HepG2 (cell line): ENCODE results near the gene GPR15. TPM values are rescaled to one million over a fixed set of nuclear protein-coding genes. Genes with fewer than 3 reads are reported as not detected.

Source experiments
- ATAC-seq: fragments of 200-7000 bp; cut with Tn5 transposase; 3 replicates; pipeline ENCODE4 v1.9.1; 2020; ENCODE audit warnings: mild to moderate bottlenecking, moderate library complexity
- BruUV-seq: library from RNA; stranded (reverse); fragments of 400-500 nt; replicated peaks from 2 replicates; lab custom pipeline; 2021; lab: Mats Ljungman, UMichigan
- CTCF ChIA-PET: fragments of 300-600 bp; formaldehyde crosslinking; extraction: SDS; loops from one replicate; lab custom pipeline; 2021; ENCODE audit warnings: low total read pairs, inconsistent platforms, low intra/inter-chr PET ratio; lab: Yijun Ruan, JAX
- POLR2A ChIA-PET: fragments of 350-600 bp; sonication (Branson Sonifier 250); formaldehyde crosslinking; loops from one replicate; lab custom pipeline; 2020; ENCODE audit warnings: antibody characterized with exemption, inconsistent platforms; lab: Yijun Ruan, JAX
- DNase-seq: peaks from one replicate; pipeline ENCODE4 v3.0.0-alpha.2; 2015; ENCODE audit warnings: low spot score
- FAIRE-seq: peaks from 3 replicates; lab custom pipeline; 2011; peaks lifted over from hg19 to GRCh38; lab: Jason Lieb, UNC
- H2AFZ ChIP-seq: one replicate; pipeline ENCODE4 v1.6.1; 2011; ENCODE audit warnings: low read length, inconsistent platforms
- H3K27ac ChIP-seq: fragments of 300-600 bp; 3 replicates; pipeline ENCODE4 v1.8.0; 2011; ENCODE audit warnings: mixed run types, mild to moderate bottlenecking, mixed read lengths, low read length, inconsistent platforms; ENCODE audit not compliant: insufficient read depth; ENCODE audit errors: extremely low read length
- H3K27me3 ChIP-seq, 2 experiments: fragments of 200-600 bp in 1 of 2; 2 replicates in 1 of 2; 3 replicates in 1 of 2; pipeline versions ENCODE4 v1.6.0 to v1.8.0; 2011; ENCODE audit warnings: low read length in 2 of 2, mild to moderate bottlenecking in 2 of 2, moderate library complexity in 2 of 2, inconsistent platforms in 1 of 2; ENCODE audit not compliant: insufficient read depth in 2 of 2, control insufficient read depth in 1 of 2
- H3K36me3 ChIP-seq, 2 experiments: fragments of 200-600 bp in 1 of 2; replicated peaks in 1 of 2; 2 replicates in 1 of 2; 3 replicates in 1 of 2; pipeline versions ENCODE4 v1.5.1 to v1.8.0; 2011; ENCODE audit warnings: low read length in 2 of 2, inconsistent platforms in 1 of 2; ENCODE audit not compliant: insufficient read depth in 2 of 2, control insufficient read depth in 1 of 2
- H3K4me1 ChIP-seq: 2 replicates; pipeline ENCODE4 v1.5.1; 2012; ENCODE audit warnings: low read length, inconsistent platforms; ENCODE audit not compliant: insufficient read depth
- H3K4me2 ChIP-seq: 2 replicates; pipeline ENCODE4 v1.6.0; 2011; ENCODE audit warnings: low read depth, low read length, inconsistent platforms
- H3K4me3 ChIP-seq, 3 experiments: fragments of 200-600 bp in 1 of 3; sonication (generic), shearing (Covaris generic) in 1 of 3; replicated peaks in 1 of 3; 2 replicates each; pipeline ENCODE4 v1.5.1; 2011 to 2016; ENCODE audit warnings: low read length in 3 of 3, inconsistent platforms in 2 of 3, low read depth in 2 of 3, mild to moderate bottlenecking in 2 of 3, control low read depth in 1 of 3, mixed read lengths in 1 of 3; ENCODE audit not compliant: insufficient read depth in 1 of 3
- H3K79me2 ChIP-seq: one replicate; pipeline ENCODE4 v1.6.1; 2011; ENCODE audit warnings: low read length, inconsistent platforms; ENCODE audit not compliant: insufficient read depth
- H3K9ac ChIP-seq: 2 replicates; pipeline ENCODE4 v1.6.0; 2011; ENCODE audit warnings: mild to moderate bottlenecking, low read depth, low read length, inconsistent platforms; ENCODE audit not compliant: insufficient read depth
- H3K9me3 ChIP-seq: 2 replicates; pipeline ENCODE4 v1.5.1; 2012; ENCODE audit warnings: mild to moderate bottlenecking, low read length
- H4K20me1 ChIP-seq: 2 replicates; pipeline ENCODE4 v1.6.0; 2011; ENCODE audit warnings: inconsistent platforms, mild to moderate bottlenecking, low read length, moderate library complexity; ENCODE audit not compliant: insufficient read depth
- AGO2 ChIP-seq: fragments of 200-400 bp; formaldehyde crosslinking; optimal IDR thresholded peaks from 2 replicates; pipeline ENCODE3; 2017; ENCODE audit warnings: mild to moderate bottlenecking, low read depth, low read length, moderate library complexity
- AHR ChIP-seq: IDR thresholded peaks from 2 replicates; pipeline ENCODE4 v1.6.1; 2018; ENCODE audit warnings: missing genetic modification reagents, missing compliant biosample characterization
- CHD2 ChIP-seq: IDR thresholded peaks from 2 replicates; pipeline ENCODE4 v1.6.1; 2011; ENCODE audit warnings: low read depth, low read length, improper control_type of control experiment
- ERF ChIP-seq: IDR thresholded peaks from 2 replicates; pipeline ENCODE4 v1.6.1; 2018; ENCODE audit warnings: missing biosample characterization, missing genetic modification reagents
- GATAD2A ChIP-seq: IDR thresholded peaks from 2 replicates; pipeline ENCODE4 v1.6.1; 2016
- MATR3 ChIP-seq: sonication (generic); formaldehyde crosslinking; IDR thresholded peaks from 2 replicates; pipeline ENCODE4 v1.4.0; 2020; ENCODE audit warnings: missing genetic modification reagents
- NFE2L1 ChIP-seq: sonication (generic); formaldehyde crosslinking; IDR thresholded peaks from 2 replicates; pipeline ENCODE4 v1.4.0; 2020; ENCODE audit warnings: missing genetic modification reagents, mild to moderate bottlenecking, borderline replicate concordance
- NFRKB ChIP-seq: fragments of 450-650 bp; IDR thresholded peaks from 2 replicates; pipeline ENCODE4 v1.6.1; 2017
- RELA ChIP-seq: sonication (generic); formaldehyde crosslinking; IDR thresholded peaks from 2 replicates; pipeline ENCODE4 v1.4.0; 2020; ENCODE audit warnings: missing genetic modification reagents
- TARDBP ChIP-seq: sonication (generic); formaldehyde crosslinking; IDR thresholded peaks from 2 replicates; pipeline ENCODE4 v1.8.0; 2022; ENCODE audit warnings: mild to moderate bottlenecking, missing genetic modification reagents
- ZKSCAN8 ChIP-seq: IDR thresholded peaks from 2 replicates; pipeline ENCODE4 v1.6.1; 2016; ENCODE audit warnings: borderline replicate concordance, missing genetic modification reagents, missing compliant biosample characterization
- ZNF775 ChIP-seq: sonication (generic); formaldehyde crosslinking; IDR thresholded peaks from 2 replicates; pipeline ENCODE4 v1.4.0; 2020; ENCODE audit warnings: missing genetic modification reagents, mild to moderate bottlenecking, moderate library complexity, borderline replicate concordance
- ZSCAN25 ChIP-seq: sonication (generic); formaldehyde crosslinking; IDR thresholded peaks from 2 replicates; pipeline ENCODE4 v1.8.0; 2022; ENCODE audit warnings: mild to moderate bottlenecking, missing genetic modification reagents
- WGBS: methylation state at CpG from one replicate; pipeline ENCODE4 v1.1.6; 2017; ENCODE audit warnings: low lambda C conversion rate; 5-methylcytosine and 5-hydroxymethylcytosine counted together
- in situ Hi-C: cut with HindIII; loops from 2 replicates; pipeline ENCODE4 v1.10.0; 2017; ENCODE audit warnings: low pct_unique_long_range_greater_than_20kb; ENCODE audit not compliant: extremely low pct_ligation_motif_present
- intact Hi-C: fragments of 100-400 bp; cut with micrococcal nuclease; formaldehyde crosslinking; loops from one replicate; pipeline ENCODE4 v1.10.0; 2022; ENCODE audit not compliant: unreplicated experiment
- polyA plus RNA-seq, 8 experiments: library from polyadenylated mRNA; depleted of rRNA in 3 of 8; stranded (reverse) in 7 of 8; unstranded in 1 of 8; fragments of >200 nt; fragmentation: Illumina TruSeq in 4 of 8; extraction: Trizol in 4 of 8; gene quantifications; 2 replicates each; pipeline versions ENCODE4 v1.2.1 to v1.2.3, GENCODE V29; 2011 to 2016; ENCODE audit warnings: low read depth in 4 of 8, missing spikeins in 1 of 8, mixed read lengths in 1 of 8; ENCODE audit not compliant: insufficient read depth in 1 of 8
- total RNA-seq, 5 experiments: library from RNA; depleted of rRNA; stranded (reverse); fragments of >200 nt; fragmentation: Illumina TruSeq; extraction: Trizol; gene quantifications; 2 replicates each; pipeline ENCODE4 v1.2.3, GENCODE V29; 2016; ENCODE audit warnings: low read depth in 1 of 5
- TF ChIP-seq, protein P1 (sequence below): sonication (generic); formaldehyde crosslinking; IDR thresholded peaks from 2 replicates; pipeline ENCODE4 v1.8.1; 2023; ENCODE audit warnings: mild to moderate bottlenecking, missing genetic modification reagents
- TF ChIP-seq, protein P2 (sequence below): sonication (generic); formaldehyde crosslinking; IDR thresholded peaks from 2 replicates; pipeline ENCODE4 v1.8.1; 2023; ENCODE audit warnings: mild to moderate bottlenecking, inconsistent platforms, moderate library complexity, missing genetic modification reagents, borderline replicate concordance
- TF ChIP-seq, protein P3 (sequence below): sonication (generic); formaldehyde crosslinking; IDR thresholded peaks from 2 replicates; pipeline ENCODE4 v1.4.0; 2020; ENCODE audit warnings: mild to moderate bottlenecking, missing genetic modification reagents
- TF ChIP-seq, protein P4 (sequence below): sonication (generic); formaldehyde crosslinking; IDR thresholded peaks from 2 replicates; pipeline ENCODE4 v1.4.0; 2020; ENCODE audit warnings: mild to moderate bottlenecking, missing genetic modification reagents, borderline replicate concordance

GPR15 gene
- total and polyA plus RNA-seq, 2 of the 13 experiments (the other 11 are each of a cell fraction or from before 2014, with no cell fraction given), result not detected

DNA sequence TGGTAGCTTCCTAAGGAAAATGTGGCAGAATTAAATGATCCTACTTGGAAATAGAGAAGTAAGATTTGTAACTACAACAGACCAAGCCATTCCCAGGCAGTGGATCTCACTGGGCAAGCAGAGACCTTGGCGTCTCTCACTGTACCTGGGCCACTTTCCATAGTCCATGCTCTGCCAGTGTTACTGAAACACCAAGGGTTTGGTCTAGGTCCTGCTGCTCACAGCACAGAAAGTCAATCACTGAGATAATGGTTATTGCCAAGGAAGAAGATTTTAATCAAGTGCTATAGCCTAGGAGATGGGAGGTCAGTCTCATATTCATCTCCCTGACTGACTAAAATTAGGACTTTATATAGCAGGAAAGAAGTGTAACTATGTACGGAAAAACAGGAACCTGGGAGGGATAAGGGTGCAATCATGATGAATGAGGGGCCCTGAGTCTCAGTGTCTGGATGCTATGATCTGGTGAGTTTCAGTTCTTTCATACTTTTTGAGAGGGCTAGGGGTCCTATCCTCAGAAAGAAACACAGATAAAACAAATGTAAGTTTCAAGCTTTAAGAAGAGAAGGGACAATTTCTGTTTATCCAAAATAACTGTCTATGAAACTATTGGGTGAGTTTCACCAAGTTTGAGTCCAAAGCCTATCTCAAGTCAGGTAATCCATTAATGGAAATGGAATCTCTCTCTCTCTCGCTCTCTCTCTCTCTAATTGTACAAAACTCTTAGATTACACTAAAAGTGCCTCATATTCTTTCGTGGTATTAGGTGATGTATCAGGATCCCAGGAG lies 20.6 kb downstream of the GPR15 start (continued):
- TF ChIP-seq ZKSCAN8 (CRISPR knock-in tag), result no peak
- no peak for TF ChIP-seq NFRKB

DNA sequence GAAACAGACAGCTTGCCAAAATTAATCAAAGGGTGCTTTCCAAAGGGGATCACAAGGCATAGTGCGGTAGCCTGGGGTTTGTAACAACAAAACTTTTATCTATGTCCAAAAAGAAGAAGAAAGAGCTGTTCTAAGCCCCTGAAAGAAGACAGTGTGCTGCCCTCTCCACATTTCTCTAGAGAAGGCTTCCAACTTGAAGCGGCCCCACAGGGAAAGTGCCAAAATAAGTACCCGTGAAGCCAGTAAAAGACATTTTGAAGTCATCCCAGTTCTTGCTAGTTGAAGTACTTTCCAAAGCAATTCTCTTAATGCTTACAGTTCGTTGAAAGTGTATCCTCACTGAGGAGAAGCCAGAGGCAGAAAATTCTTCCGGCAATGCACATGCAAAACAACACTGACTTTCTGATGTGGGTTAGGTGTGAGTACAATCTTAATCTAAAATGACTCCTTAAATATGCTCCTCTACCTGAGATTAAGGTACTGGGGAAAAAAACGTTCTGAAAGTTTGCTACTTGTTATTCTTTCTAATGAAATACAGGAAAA lies 21.3 kb downstream of the GPR15 start:
- CTCF ChIA-PET, result no interaction called here
- ATAC-seq (no peak), DNase-seq (no peak), FAIRE-seq (no peak)
- no peak overlapping the region for H3K4me3 ChIP-seq
- no peaks in the 10 kb centered on the region for H3K4me1 ChIP-seq
- no peaks in the 10 kb centered on the region for H3K27me3 ChIP-seq
- no peak overlapping the region for H3K27ac ChIP-seq
- H3K4me2 ChIP-seq, result no peak overlapping the region
- POLR2A ChIA-PET, result no interaction called here
- TF ChIP-seq AGO2, result no peak
- TF ChIP-seq NFE2L1 (CRISPR knock-in tag), result no peak
- no peak for TF ChIP-seq ZNF775 (CRISPR knock-in tag)
- TF ChIP-seq, protein P1, sequence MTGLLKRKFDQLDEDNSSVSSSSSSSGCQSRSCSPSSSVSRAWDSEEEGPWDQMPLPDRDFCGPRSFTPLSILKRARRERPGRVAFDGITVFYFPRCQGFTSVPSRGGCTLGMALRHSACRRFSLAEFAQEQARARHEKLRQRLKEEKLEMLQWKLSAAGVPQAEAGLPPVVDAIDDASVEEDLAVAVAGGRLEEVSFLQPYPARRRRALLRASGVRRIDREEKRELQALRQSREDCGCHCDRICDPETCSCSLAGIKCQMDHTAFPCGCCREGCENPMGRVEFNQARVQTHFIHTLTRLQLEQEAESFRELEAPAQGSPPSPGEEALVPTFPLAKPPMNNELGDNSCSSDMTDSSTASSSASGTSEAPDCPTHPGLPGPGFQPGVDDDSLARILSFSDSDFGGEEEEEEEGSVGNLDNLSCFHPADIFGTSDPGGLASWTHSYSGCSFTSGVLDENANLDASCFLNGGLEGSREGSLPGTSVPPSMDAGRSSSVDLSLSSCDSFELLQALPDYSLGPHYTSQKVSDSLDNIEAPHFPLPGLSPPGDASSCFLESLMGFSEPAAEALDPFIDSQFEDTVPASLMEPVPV (CRISPR knock-in tag), result no peak
- TF ChIP-seq AHR (CRISPR knock-in tag), result no peak
- TF ChIP-seq, protein P2, sequence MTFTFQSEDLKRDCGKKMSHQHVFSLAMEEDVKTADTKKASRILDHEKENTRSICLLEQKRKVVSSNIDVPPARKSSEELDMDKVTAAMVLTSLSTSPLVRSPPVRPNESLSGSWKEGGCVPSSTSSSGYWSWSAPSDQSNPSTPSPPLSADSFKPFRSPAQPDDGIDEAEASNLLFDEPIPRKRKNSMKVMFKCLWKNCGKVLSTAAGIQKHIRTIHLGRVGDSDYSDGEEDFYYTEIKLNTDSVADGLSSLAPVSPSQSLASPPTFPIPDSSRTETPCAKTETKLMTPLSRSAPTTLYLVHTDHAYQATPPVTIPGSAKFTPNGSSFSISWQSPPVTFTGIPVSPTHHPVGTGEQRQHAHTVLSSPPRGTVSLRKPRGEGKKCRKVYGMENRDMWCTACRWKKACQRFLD, result no peak
- no peak for TF ChIP-seq MATR3
- no peak for TF ChIP-seq ERF (CRISPR knock-in tag)
- TF ChIP-seq, protein P3, sequence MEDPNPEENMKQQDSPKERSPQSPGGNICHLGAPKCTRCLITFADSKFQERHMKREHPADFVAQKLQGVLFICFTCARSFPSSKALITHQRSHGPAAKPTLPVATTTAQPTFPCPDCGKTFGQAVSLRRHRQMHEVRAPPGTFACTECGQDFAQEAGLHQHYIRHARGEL (CRISPR knock-in tag), result no peak
- TF ChIP-seq, protein P4, sequence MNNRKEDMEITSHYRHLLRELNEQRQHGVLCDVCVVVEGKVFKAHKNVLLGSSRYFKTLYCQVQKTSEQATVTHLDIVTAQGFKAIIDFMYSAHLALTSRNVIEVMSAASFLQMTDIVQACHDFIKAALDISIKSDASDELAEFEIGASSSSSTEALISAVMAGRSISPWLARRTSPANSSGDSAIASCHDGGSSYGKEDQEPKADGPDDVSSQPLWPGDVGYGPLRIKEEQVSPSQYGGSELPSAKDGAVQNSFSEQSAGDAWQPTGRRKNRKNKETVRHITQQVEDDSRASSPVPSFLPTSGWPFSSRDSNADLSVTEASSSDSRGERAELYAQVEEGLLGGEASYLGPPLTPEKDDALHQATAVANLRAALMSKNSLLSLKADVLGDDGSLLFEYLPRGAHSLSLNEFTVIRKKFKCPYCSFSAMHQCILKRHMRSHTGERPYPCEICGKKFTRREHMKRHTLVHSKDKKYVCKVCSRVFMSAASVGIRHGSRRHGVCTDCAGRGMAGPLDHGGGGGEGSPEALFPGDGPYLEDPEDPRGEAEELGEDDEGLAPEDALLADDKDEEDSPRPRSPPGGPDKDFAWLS (CRISPR knock-in tag), result no peak
- TF ChIP-seq CHD2, result no peak
- no peak for TF ChIP-seq RELA
- no peak for TF ChIP-seq TARDBP (CRISPR knock-in tag)
- TF ChIP-seq ZSCAN25 (CRISPR knock-in tag), result no peak
- no peak for TF ChIP-seq GATAD2A (CRISPR knock-in tag)
- 65% methylated on average over 6 of the region's 6 CpGs for WGBS
- no peak overlapping the region for H2AFZ ChIP-seq
- H3K9ac ChIP-seq, result no peak overlapping the region
- no peaks in the 10 kb centered on the region for H3K9me3 ChIP-seq
- H3K36me3 ChIP-seq, result no peaks in the 10 kb centered on the region
- BruUV-seq, result no TSS peak
- H4K20me1 ChIP-seq, result no peaks in the 10 kb centered on the region
- intact Hi-C loops, result no loop called here
- in situ Hi-C loops, result loop anchor here (25.0 kb wide), 1 partner anchor 516 kb away; the partner anchor contains the start of gene GABRR3
- no peaks in the 10 kb centered on the region for H3K79me2 ChIP-seq
